GM12878 (cell line): Measurements from ENCODE around the gene ARAP1. TPM values are rescaled to one million over a fixed set of nuclear protein-coding genes. Genes with fewer than 3 reads are reported as not detected.

ENCODE experiments used
- ATAC-seq: fragments of 200-7000 bp; cut with Tn5 transposase; 3 replicates; pipeline ENCODE4 v1.9.1; 2020; ENCODE audit warnings: mild to moderate bottlenecking, moderate library complexity
- BruUV-seq: library from RNA; stranded (reverse); fragments of 400-500 nt; replicated peaks from 2 replicates; lab custom pipeline; 2021; lab: Mats Ljungman, UMichigan
- CTCF ChIA-PET: fragments of 300-600 bp; sonication (Branson Sonifier 250); formaldehyde crosslinking; extraction: SDS; loops from one replicate; lab custom pipeline; 2021; ENCODE audit warnings: inconsistent platforms; lab: Yijun Ruan, JAX
- POLR2A ChIA-PET: fragments of 350-600 bp; formaldehyde crosslinking; extraction: SDS; loops from one replicate; lab custom pipeline; 2021; ENCODE audit warnings: inconsistent platforms; lab: Charles Lee
- RAD21 ChIA-PET: fragments of 300-600 bp; sonication (Branson Sonifier 250); formaldehyde crosslinking; loops from one replicate; lab custom pipeline; 2023; ENCODE audit warnings: antibody characterized with exemption; ENCODE audit not compliant: unreplicated experiment; lab: Charles Lee
- SMC1A ChIA-PET: fragments of 300-600 bp; sonication (Branson Sonifier 250); formaldehyde crosslinking; loops from one replicate; lab custom pipeline; 2023; ENCODE audit not compliant: unreplicated experiment, uncharacterized antibody; lab: Charles Lee
- DNase-seq: peaks from one replicate; pipeline ENCODE4 v3.0.0-alpha.2; 2011; ENCODE audit warnings: low read depth, low spot score
- FAIRE-seq: peaks from 3 replicates; lab custom pipeline; 2011; peaks lifted over from hg19 to GRCh38; lab: Jason Lieb, UNC
- H2AFZ ChIP-seq: 2 replicates; pipeline ENCODE4 v1.6.0; 2011; ENCODE audit warnings: low read depth, low read length, control low read depth; ENCODE audit not compliant: control insufficient read depth
- H3K27ac ChIP-seq: 2 replicates; pipeline ENCODE4 v1.5.1; 2011; ENCODE audit warnings: control low read depth; ENCODE audit not compliant: control insufficient read depth, insufficient read depth
- H3K27me3 ChIP-seq, 2 experiments: replicated peaks in 1 of 2; 2 replicates each; pipeline versions ENCODE4 v1.6.0 to v1.6.1; 2011; ENCODE audit warnings: low read length in 1 of 2; ENCODE audit not compliant: control insufficient read depth in 2 of 2, insufficient read depth in 2 of 2
- H3K36me3 ChIP-seq, 2 experiments: 2 replicates each; pipeline ENCODE4 v1.5.1; 2011; ENCODE audit warnings: low read length in 1 of 2; ENCODE audit not compliant: control insufficient read depth in 2 of 2, insufficient read depth in 2 of 2
- H3K4me1 ChIP-seq: 2 replicates; pipeline ENCODE4 v1.6.1; 2011; ENCODE audit warnings: mild to moderate bottlenecking, low read length, moderate library complexity, mixed read lengths; ENCODE audit not compliant: control insufficient read depth, insufficient read depth
- H3K4me2 ChIP-seq: 2 replicates; pipeline ENCODE4 v1.6.0; 2011; ENCODE audit warnings: control low read depth; ENCODE audit not compliant: control insufficient read depth, insufficient read depth
- H3K4me3 ChIP-seq: fragments of 200-600 bp; sonication (generic); 2 replicates; pipeline ENCODE4 v1.5.1; 2016
- H3K79me2 ChIP-seq: 2 replicates; pipeline ENCODE4 v1.6.0; 2011; ENCODE audit warnings: low read length; ENCODE audit not compliant: control insufficient read depth, insufficient read depth
- H3K9ac ChIP-seq: 2 replicates; pipeline ENCODE4 v1.8.0; 2011; ENCODE audit warnings: low read length, control low read depth, mixed read lengths; ENCODE audit not compliant: control insufficient read depth, insufficient read depth
- H3K9me3 ChIP-seq: replicated peaks from 3 replicates; pipeline ENCODE4 v1.5.1; 2011; ENCODE audit warnings: mild to moderate bottlenecking, low read length; ENCODE audit not compliant: control insufficient read depth, insufficient read depth
- H4K20me1 ChIP-seq: 2 replicates; pipeline ENCODE4 v1.6.0; 2011; ENCODE audit not compliant: control insufficient read depth, insufficient read depth
- BCL3 ChIP-seq: IDR thresholded peaks from 2 replicates; pipeline ENCODE4 v1.6.1; 2011; ENCODE audit warnings: borderline replicate concordance, low read depth, mild to moderate bottlenecking, moderate library complexity, low read length; ENCODE audit not compliant: insufficient read depth, poor library complexity, severe bottlenecking
- EP300 ChIP-seq, 2 experiments: fragments of 150-350 bp in 1 of 2; IDR thresholded peaks; 2 replicates each; pipeline ENCODE4 v1.6.1; 2011 to 2012; ENCODE audit warnings: low read depth in 2 of 2, low read length in 2 of 2, borderline replicate concordance in 1 of 2, improper control_type of control experiment in 1 of 2, inconsistent platforms in 1 of 2; ENCODE audit not compliant: control insufficient read depth in 1 of 2
- ESRRA ChIP-seq: IDR thresholded peaks from 2 replicates; pipeline ENCODE4 v1.6.1; 2012; ENCODE audit warnings: mild to moderate bottlenecking, low read length, improper control_type of control experiment
- KAT2A ChIP-seq: conservative IDR thresholded peaks from 2 replicates; pipeline ENCODE4 v1.6.1; 2011; ENCODE audit warnings: low read depth, low read length; ENCODE audit not compliant: control insufficient read depth
- LARP7 ChIP-seq: fragments of 450-650 bp; IDR thresholded peaks from 2 replicates; pipeline ENCODE4 v1.6.1; 2017; ENCODE audit warnings: mild to moderate bottlenecking
- MAX ChIP-seq: IDR thresholded peaks from 2 replicates; pipeline ENCODE4 v1.6.1; 2012; ENCODE audit warnings: low read depth, low read length, improper control_type of control experiment
- MTA2 ChIP-seq: fragments of 450-650 bp; IDR thresholded peaks from 2 replicates; pipeline ENCODE4 v1.6.1; 2016; ENCODE audit warnings: low read depth, mild to moderate bottlenecking, moderate library complexity
- WGBS: methylation state at CpG from one replicate; pipeline ENCODE4 v1.1.6; 2016; ENCODE audit warnings: low lambda C conversion rate; ENCODE audit not compliant: insufficient replicate concordance, insufficient coverage; ENCODE audit errors: missing lambda C conversion rate; 5-methylcytosine and 5-hydroxymethylcytosine counted together
- in situ Hi-C: fragments of 300-500 bp; cut with MboI; formaldehyde crosslinking; loops from 9 replicates; pipeline ENCODE4 v1.14.3; 2018; ENCODE audit warnings: mixed read lengths
- intact Hi-C: fragments of 100-400 bp; cut with micrococcal nuclease; formaldehyde crosslinking; loops from one replicate; pipeline ENCODE4 v1.14.2; 2022; ENCODE audit not compliant: unreplicated experiment
- polyA plus RNA-seq, 11 experiments: library from polyadenylated mRNA; depleted of rRNA in 4 of 11; unstranded in 6 of 11; stranded (reverse) in 5 of 11; fragments of >200 nt; fragmentation: Nextera tagmentation in 4 of 11; fragmentation: Illumina TruSeq in 1 of 11; extraction: Ambion mirVana in 4 of 11; extraction: Trizol in 1 of 11; gene quantifications; 1 replicate in 1 of 11; 2 replicates in 10 of 11; pipeline versions ENCODE4 v1.2.1 to v1.2.3, GENCODE V29; 2011 to 2016; ENCODE audit warnings: inconsistent platforms in 2 of 11, missing spikeins in 2 of 11, low read depth in 1 of 11
- total RNA-seq, 4 experiments: library from RNA; depleted of rRNA in 3 of 4; stranded (reverse); fragments of >200 nt in 3 of 4; fragmentation: Illumina TruSeq in 1 of 4; extraction: Trizol in 1 of 4; gene quantifications; 2 replicates each; pipeline versions ENCODE4 v1.2.1 to v1.2.3, GENCODE V29; 2013 to 2021

ARAP1 gene
- total and polyA plus RNA-seq, 10 of the 15 experiments (the other 5 are each of a cell fraction or from before 2014, with no cell fraction given), result 0.55 to 102 (median 51.0) TPM

GRCh38 chr11:72705442-72706365, 46.5 kb downstream of the ARAP1 start:
- Histone ChIP-seq H3K27ac (no peak overlapping the region), H4K20me1 (no peaks in the 10 kb centered on the region), H3K4me3 (no peak overlapping the region), H3K9ac (no peak overlapping the region), H3K36me3 (peaks cover 28 to 60% of the 10 kb centered on the region in 2 experiments), H3K9me3 (no peaks in the 10 kb centered on the region), H2AFZ (no peak overlapping the region), H3K4me1 (peaks cover 8% of the 10 kb centered on the region), H3K27me3 (no peaks in the 10 kb centered on the region), H3K79me2 (no peaks in the 10 kb centered on the region), H3K4me2 (no peak overlapping the region)
- WGBS, result 96% methylated on average over 12 of the region's 12 CpGs
- TF ChIP-seq ESRRA (no peak), EP300 (IDR thresholded peaks at IDR 0.05; ENCODE audit: borderline replicate concordance in 1 of 2, control insufficient read depth in 1 of 2, low read depth in 2 of 2, low read length in 2 of 2) (no peak), MTA2 (no peak), BCL3 (no peak), MAX (no peak), KAT2A (no peak), LARP7 (no peak)
- SMC1A ChIA-PET, result interaction anchor here (0.6 kb wide), 1 partner anchor 87 kb away, joined by 3 read pairs; no protein-coding TSS in a partner anchor
- RAD21 ChIA-PET, result no interaction called here
- POLR2A ChIA-PET, result no interaction called here
- no peak for DNase-seq
- in situ Hi-C loops (no loop called here), intact Hi-C loops (no loop called here)
- no peak for ATAC-seq
- FAIRE-seq, result no peak
- CTCF ChIA-PET, result interaction anchor here (0.7 kb wide), 1 partner anchor 629 kb away, joined by 3 read pairs; no protein-coding TSS in a partner anchor
- TSS peak; percentile 20 for BruUV-seq
